Retina (tissue), 1 donor: ENCODE results near the gene MTOR.
"Not testable (repeated sequence)": the region's sequence is repeated elsewhere in the genome, so short reads cannot be mapped to it uniquely, and the experiment has no call there.

Source experiments
- DNase-seq: peaks from one replicate; pipeline ENCODE4 v3.0.0-alpha.2; 2016

Gene MTOR

GRCh38 chr1:11279630-11280029 lies 17.3 kb upstream of the MTOR start:
- no peak for DNase-seq

- no peak for DNase-seq
Observed at GRCh38 chr1:11279152-11279551, 16.8 kb upstream of the MTOR start.

GRCh38 chr1:11273595-11274234 lies 11.4 kb upstream of the MTOR start:
- DNase-seq: no peak

GRCh38 chr1:11272832-11273594 lies 10.7 kb upstream of the MTOR start, which contains the start of gene UBIAD1:
UBIAD1 (plus strand) TSS chr1:11273198; CDS start chr1:11273532, 334 bp downstream.
- DNase-seq: peak; percentile 92

GRCh38 chr1:11272544-11272831 lies 10.1 kb upstream of the MTOR start:
- DNase-seq: peak; percentile 66

- not testable (repeated sequence) for DNase-seq
Observed at GRCh38 chr1:11267350-11268337, 5.3 kb upstream of the MTOR start.

- no peak for DNase-seq
Observed at GRCh38 chr1:11266268-11267074, 4.1 kb upstream of the MTOR start.

- DNase-seq: no peak
Observed at GRCh38 chr1:11256299-11256698, 6.1 kb downstream of the MTOR start.

DNA sequence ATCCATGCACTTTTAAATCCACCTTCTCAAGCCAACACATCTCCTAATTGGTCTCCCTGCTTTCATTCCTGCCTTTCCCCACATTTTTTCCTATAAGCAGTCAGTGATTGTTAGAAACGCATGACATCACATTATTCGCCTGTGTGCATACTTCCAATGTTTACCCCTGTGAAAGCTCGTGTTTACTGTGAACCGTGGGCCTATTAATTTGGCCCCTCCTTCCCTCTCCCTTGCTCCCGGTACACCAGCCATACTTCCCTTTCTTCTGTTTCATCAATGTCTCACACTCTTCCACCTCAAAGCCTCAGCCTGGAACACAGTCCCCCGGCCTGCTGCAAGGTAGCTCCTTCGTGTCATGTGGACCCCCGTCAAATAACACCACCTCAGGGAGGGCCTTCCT lies 9.1 kb downstream of the MTOR start:
- no peak for DNase-seq

DNA sequence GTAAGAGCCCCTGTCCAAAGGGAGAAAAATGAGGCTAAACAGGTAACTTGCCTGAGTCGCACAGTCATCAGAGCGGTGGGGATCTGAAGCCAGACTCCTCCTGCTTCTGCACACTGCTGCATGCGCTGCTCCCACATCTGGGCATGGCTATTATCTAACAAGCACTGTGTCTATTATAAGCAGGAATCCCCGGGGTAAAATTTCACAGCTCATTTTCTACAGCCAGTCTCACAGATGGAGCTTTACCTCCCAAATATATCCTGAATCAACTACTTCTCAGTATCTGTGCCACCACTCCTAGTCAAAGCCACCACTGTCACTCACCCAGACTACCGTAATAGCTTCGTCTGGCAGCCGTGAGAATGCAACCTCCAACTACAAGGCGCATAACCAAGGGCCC lies 9.8 kb downstream of the MTOR start:
- DNase-seq: no peak

GRCh38 chr1:11248169-11248568 lies 14.2 kb downstream of the MTOR start:
- no peak for DNase-seq

GRCh38 chr1:11245904-11246719 lies 16.2 kb downstream of the MTOR start:
- no peak for DNase-seq

DNA sequence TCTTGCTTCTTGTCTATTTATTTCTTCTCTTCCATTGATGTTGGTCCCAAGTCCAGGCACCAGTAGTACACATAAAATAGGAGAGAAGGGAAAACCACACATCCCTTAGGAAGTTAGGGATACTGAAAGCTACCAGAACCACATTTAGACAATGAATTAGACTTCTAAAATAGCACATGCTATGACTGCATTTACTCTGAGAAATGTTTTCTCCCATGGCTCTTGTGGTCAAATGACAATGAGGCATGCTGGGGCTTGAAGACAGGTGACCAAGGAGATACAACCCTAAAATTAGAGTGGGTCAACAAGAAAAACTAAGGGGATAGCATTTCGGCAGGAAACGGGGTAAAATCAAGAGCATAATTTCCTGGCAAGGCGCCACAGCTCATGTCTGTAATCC lies 17.1 kb downstream of the MTOR start:
- no peak for DNase-seq

GRCh38 chr1:11238311-11238710 lies 24.0 kb downstream of the MTOR start:
- DNase-seq: no peak

GRCh38 chr1:11237356-11237755 lies 25.0 kb downstream of the MTOR start:
- no peak for DNase-seq

DNA sequence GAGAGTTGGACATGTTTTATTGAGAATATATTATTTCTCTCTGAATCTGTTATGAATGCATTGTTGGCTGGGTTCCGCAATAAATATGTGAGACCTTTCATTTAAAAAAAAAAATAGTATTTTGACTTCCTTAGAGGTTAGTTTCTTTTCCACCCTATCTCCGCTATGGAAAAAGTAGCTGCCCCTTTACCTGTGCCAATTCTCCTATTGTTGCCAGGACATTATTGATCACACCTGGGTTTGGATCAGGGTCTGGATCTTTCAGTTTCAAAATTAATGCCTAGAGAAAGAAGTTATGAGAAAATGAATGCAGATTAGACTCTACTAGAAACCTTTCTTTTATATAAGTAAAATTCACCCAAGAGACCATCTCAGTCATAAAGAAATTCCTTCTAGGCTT lies 29.1 kb downstream of the MTOR start:
- DNase-seq: no peak

DNA sequence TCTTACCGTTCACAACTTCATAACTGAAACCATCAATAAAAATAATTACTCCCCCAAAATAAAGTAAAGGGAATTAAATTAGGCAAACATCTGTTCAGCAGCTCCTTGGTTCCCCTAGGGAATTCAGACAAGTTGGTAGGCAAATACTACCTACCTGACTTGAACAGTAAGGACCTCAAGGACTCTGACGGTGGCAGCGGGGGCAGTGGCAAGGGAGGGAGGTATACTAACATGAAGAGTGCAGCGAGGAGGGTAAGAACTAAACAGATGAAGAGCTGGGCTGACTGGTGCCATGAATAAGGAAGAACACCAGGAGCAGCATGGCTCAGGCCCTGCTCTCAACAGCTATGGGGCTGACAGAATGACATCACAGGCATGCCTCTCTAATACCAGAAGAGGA lies 33.1 kb downstream of the MTOR start:
- DNase-seq: no peak

- DNase-seq: no peak
Observed at GRCh38 chr1:11227106-11228077, 35.0 kb downstream of the MTOR start.

DNA sequence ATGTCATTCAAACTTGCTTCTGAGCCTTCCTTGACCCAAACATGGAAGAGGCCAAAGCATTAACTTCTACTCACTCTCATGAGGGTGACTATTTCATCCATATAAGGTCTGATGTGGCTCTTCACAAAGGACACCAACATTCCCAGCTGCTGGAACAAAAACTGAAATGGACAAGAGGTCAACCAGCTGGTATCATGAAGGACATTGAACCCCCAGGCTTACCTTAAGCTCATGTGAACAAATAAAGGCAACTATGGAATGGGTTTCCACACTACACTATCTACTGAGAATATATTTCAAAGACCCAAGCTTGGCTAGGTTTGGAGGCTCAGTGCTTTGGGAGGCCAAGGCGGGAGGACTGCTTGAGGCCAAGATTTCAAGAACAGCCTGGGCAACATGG lies 46.3 kb downstream of the MTOR start:
- DNase-seq: no peak

GRCh38 chr1:11215381-11216005 lies 46.9 kb downstream of the MTOR start:
- DNase-seq: no peak
